ENCODE results near the gene PILRA. TPM values are rescaled to one million over a fixed set of nuclear protein-coding genes. Genes with fewer than 3 reads are reported as not detected.
"Not testable (repeated sequence)": the region's sequence is repeated elsewhere in the genome, so short reads cannot be mapped to it uniquely, and the experiment has no call there.

Gene PILRA
- total RNA-seq, 3 donors from 2014 or later, result 4.3 to 9.9 (median 7.9) TPM

DNA sequence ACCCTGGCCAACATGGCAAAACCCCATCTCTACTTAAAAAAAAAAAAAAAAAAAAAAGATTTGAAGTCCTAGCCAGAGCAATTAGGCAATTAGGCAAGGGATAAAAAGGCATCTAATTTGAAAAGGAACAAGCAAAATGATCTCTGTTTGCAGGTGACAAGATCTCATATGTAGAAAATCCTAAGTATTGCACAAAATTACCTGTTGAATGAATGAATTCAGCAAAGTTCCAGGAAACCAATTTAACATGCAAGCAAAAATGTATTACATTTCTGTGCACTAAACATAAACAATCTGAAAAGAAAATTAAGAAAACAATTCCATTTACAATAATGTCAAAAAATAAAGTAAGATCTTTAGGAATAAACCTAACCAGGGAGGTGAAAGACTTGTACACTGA lies 10.2 kb upstream of the PILRA start:
- Histone ChIP-seq H3K36me3 (no peaks in the 10 kb centered on the region), H3K9me3 (no peaks in the 10 kb centered on the region), H3K27me3 (no peaks in the 10 kb centered on the region), H3K4me3 (no peak overlapping the region), H3K4me1 (no peaks in the 10 kb centered on the region), H3K27ac (no peak overlapping the region)
- no peak for TF ChIP-seq POLR2A (IDR thresholded peaks at IDR 0.05)
- TF ChIP-seq POLR2AphosphoS5 (IDR thresholded peaks at IDR 0.05), result no peak
- TF ChIP-seq, protein P1, sequence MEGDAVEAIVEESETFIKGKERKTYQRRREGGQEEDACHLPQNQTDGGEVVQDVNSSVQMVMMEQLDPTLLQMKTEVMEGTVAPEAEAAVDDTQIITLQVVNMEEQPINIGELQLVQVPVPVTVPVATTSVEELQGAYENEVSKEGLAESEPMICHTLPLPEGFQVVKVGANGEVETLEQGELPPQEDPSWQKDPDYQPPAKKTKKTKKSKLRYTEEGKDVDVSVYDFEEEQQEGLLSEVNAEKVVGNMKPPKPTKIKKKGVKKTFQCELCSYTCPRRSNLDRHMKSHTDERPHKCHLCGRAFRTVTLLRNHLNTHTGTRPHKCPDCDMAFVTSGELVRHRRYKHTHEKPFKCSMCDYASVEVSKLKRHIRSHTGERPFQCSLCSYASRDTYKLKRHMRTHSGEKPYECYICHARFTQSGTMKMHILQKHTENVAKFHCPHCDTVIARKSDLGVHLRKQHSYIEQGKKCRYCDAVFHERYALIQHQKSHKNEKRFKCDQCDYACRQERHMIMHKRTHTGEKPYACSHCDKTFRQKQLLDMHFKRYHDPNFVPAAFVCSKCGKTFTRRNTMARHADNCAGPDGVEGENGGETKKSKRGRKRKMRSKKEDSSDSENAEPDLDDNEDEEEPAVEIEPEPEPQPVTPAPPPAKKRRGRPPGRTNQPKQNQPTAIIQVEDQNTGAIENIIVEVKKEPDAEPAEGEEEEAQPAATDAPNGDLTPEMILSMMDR (IDR thresholded peaks at IDR 0.05), result no peak
- DNase-seq (ENCODE audit: low spot score in 2 of 2), result no peak
- intact Hi-C loops (cut with DNase I; ENCODE audit: low total_unique reads), result no loop called here

DNA sequence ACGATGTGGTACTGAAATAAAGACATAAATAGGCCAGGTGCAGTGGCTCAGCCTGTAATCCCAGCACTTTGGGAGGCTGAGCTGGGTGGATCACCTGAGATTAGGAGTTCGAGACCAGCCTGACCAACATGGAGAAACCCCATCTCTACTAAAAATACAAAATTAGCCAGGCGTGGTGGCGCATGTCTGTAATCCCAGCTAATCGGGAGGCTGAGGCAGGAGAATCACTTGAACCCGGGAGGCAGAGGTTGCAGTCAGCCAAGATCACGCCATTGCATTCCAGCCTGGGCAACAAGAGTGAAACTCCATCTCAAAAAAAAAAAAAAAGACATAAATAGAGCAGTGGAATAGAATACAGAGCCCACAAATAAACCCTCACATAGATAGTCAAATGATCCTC lies 9.5 kb upstream of the PILRA start:
- H3K4me1 ChIP-seq; H3K27ac ChIP-seq; DNase-seq (ENCODE audit: low spot score in 2 of 2); H3K27me3 ChIP-seq; H3K4me3 ChIP-seq; H3K9me3 ChIP-seq; intact Hi-C loops (cut with DNase I; ENCODE audit: low total_unique reads); H3K36me3 ChIP-seq: not testable (repeated sequence)

DNA sequence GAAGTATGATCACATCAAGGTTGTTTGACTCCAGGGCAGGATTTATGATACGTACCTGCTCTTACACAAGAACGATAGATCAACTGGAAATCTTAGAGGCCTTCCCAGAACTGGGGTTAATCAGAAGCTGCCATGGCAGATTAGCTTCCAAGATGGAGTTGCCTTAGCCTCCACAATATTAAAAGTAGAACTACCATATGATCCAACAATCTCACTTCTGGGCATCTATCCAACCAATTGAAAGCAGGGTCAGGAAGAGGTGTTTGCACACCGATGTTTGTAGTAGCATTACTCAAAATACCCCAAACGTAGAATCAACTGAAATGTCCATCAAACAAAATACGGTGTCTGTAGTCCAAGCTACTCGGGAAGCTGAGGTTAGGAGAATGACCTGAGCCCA lies 8.8 kb upstream of the PILRA start:
- Histone ChIP-seq H3K9me3 (no peaks in the 10 kb centered on the region), H3K36me3 (no peaks in the 10 kb centered on the region), H3K27me3 (no peaks in the 10 kb centered on the region), H3K4me3 (no peak overlapping the region), H3K4me1 (no peaks in the 10 kb centered on the region), H3K27ac (no peak overlapping the region)
- TF ChIP-seq, protein P1 (IDR thresholded peaks at IDR 0.05), result no peak
- intact Hi-C loops (cut with DNase I; ENCODE audit: low total_unique reads), result no loop called here
- no peak for DNase-seq (ENCODE audit: low spot score in 2 of 2)

DNA sequence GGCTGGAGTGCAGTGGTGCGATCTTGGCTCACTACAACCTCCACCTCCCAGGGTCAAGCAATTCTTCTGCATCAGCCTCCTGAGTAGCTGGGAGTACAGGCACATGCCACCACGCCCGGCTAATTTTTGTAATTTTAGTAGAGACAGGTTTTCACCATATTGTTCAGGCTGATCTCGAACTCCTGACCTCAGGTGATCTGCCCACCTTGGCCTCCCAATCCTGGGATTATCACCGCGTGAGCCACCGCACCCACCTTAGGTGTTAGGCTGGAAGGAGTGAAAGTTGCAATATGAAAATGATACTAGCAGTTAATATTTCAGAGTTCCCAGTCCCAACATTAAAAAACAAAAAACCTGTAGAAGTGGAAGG lies 7.3 kb upstream of the PILRA start:
- H3K36me3 ChIP-seq; H3K4me3 ChIP-seq; H3K4me1 ChIP-seq; H3K9me3 ChIP-seq; intact Hi-C loops (cut with DNase I; ENCODE audit: low total_unique reads); H3K27me3 ChIP-seq; DNase-seq (ENCODE audit: low spot score in 2 of 2): not testable (repeated sequence)
- H3K27ac ChIP-seq, result peak overlapping the region in 1 of 2 donors; percentile 7

DNA sequence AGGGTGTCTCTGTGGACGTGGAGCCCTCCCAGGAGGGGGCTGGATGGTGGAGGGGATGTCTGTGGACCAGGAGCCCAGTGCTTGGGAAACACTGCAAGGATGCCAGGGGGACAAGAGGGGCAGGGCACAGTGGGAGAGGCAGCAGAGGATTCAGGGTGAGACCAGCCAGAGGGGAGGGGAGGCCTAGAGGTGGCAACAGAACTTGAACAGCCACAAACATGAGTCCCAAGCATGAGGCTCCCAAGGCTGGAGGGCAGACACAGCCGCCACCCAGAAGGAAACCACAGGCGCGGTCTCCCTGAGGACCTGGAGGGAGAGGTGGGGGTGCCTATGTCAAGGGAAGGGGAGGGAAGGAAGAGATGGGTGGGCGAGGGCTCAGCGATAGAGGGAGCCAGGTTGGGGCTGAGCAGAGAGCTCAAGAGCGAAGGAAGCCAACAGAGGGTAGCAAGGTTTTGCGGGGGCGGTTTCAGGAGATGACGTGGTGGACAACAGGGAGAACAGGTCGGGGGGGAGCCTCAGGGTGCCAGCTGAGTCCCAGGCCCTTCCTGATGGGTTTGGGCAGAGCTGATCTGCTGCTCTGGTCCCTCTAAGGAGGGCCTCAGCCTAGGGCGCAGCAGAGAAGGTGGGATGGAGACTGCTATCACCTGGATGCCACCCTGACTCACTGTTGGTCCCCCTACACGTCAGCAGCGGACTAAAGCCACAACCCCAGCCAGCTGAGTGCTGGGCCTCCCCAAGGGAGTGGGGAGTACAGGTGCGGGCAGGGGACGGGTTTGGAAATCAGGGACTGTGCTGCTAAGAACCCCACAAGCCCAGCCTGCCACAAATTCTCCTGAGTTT lies 6.7 kb upstream of the PILRA start:
- intact Hi-C loops (cut with DNase I; ENCODE audit: low total_unique reads), result no loop called here
- Histone ChIP-seq H3K4me3 (no peak overlapping the region), H3K36me3 (no peaks in the 10 kb centered on the region), H3K4me1 (no peaks in the 10 kb centered on the region), H3K27me3 (no peaks in the 10 kb centered on the region), H3K9me3 (no peaks in the 10 kb centered on the region), H3K27ac (peak overlapping the region in 1 of 2 donors; percentile 7)
- DNase-seq (ENCODE audit: low spot score in 2 of 2), result no peak
- TF ChIP-seq POLR2A (IDR thresholded peaks at IDR 0.05) (no peak), POLR2AphosphoS5 (IDR thresholded peaks at IDR 0.05) (no peak)
- TF ChIP-seq, protein P1 (IDR thresholded peaks at IDR 0.05), result no peak

DNA sequence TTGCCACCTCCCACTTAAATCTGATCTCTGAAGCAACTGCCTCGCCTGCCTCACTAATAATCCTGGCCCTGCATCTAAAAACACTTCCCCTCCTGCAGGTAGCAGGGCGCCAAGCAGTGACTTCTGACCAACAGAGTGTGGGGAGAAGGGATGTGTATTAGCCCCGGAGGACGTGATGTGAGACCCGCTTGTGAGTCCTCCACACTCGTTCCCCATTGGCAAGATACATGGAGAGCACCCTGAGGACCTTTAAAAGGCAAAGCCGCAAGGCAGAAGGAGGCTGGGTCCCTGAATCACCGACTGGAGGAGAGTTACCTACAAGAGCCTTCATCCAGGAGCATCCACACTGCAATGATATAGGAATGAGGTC lies 6.1 kb upstream of the PILRA start:
- H3K27ac ChIP-seq, result no peak overlapping the region
- DNase-seq (ENCODE audit: low spot score in 2 of 2), result no peak
- intact Hi-C loops (cut with DNase I; ENCODE audit: low total_unique reads), result no loop called here
- no peak for TF ChIP-seq POLR2A (IDR thresholded peaks at IDR 0.05)
- TF ChIP-seq, protein P1 (IDR thresholded peaks at IDR 0.05), result no peak
- TF ChIP-seq POLR2AphosphoS5 (IDR thresholded peaks at IDR 0.05), result no peak
- H3K36me3 ChIP-seq, result no peaks in the 10 kb centered on the region
- H3K4me1 ChIP-seq, result no peaks in the 10 kb centered on the region
- no peaks in the 10 kb centered on the region for H3K9me3 ChIP-seq
- H3K4me3 ChIP-seq, result no peak overlapping the region
- no peaks in the 10 kb centered on the region for H3K27me3 ChIP-seq
